GM12891 (cell line): ENCODE results near the gene THUMPD3.

Source experiments
- POLR2A ChIP-seq: IDR thresholded peaks from 2 replicates; pipeline ENCODE4 v1.6.1; 2011; ENCODE audit warnings: low read depth, low read length, control low read depth
- POLR2AphosphoS5 ChIP-seq: IDR thresholded peaks from 2 replicates; pipeline ENCODE4 v1.6.1; 2011; ENCODE audit warnings: low read depth, low read length, control low read depth

GRCh38 chr3:9414826-9415225 lies 52.0 kb downstream of the THUMPD3 start:
- no peak for TF ChIP-seq POLR2A
- TF ChIP-seq POLR2AphosphoS5: no peak
